ENCODE measurements around the gene GSDMA.
"Not testable (repeated sequence)": the region's sequence is repeated elsewhere in the genome, so short reads cannot be mapped to it uniquely, and the experiment has no call there.

The GSDMA gene

DNA sequence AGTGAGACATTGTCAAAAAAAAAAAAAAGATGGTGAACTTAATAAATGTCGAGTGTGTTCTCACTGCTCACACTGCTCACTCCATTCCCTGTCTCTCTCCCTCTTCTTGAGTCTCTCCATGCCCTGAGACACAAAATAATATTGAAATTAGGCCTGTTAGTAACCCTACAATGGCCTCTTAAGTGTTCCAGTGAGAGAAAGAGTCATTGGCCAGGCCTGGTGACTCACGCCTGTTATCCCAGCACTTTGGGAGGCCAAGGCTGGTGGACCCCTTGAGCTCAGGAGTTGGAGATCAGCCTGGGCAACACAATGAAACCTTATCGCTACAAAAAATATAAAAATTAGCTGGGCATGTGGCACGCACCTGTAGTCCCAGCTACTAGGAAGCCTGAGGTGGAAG is 36.3 kb downstream of the GSDMA start:
- no peak for DNase-seq

DNA sequence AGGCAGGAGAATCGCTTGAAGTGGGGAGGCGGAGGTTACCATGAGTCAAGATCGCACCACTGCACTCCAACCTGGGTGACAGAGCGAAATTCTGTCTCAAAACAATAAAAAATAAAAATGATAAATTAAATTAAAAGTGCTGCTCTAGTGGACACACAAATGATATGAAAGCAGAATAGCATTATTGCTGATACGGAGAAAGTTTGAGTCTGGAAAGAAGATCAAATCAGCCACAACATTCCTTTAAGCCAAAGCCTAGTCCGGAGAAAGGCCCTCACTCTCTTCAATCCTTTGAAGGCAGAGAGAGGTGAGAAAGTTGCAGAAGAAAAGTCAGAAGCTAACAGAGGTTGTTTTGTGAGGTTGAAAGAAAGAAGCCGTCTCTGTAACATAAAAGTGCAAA is 37.4 kb downstream of the GSDMA start:
- no peak for DNase-seq

DNA sequence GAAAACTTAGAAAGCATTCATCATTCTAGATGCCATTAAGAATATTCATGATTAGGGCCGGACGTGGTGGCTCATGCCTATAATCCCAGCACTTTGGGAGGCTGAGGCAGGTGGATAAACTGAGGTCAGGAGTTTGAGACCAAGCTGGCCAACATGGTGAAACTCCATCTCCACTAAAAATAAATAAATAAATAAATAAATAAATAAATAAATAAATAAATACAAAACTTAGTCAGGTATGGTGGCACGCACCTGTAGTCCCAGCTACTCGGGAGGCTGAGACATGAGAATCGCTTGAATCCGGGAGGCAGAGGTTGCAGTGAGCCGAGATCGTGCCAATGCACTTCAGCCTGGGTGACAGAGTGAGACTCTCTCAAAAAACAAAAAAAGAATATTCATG is 38.5 kb downstream of the GSDMA start:
- DNase-seq: not testable (repeated sequence)

DNA sequence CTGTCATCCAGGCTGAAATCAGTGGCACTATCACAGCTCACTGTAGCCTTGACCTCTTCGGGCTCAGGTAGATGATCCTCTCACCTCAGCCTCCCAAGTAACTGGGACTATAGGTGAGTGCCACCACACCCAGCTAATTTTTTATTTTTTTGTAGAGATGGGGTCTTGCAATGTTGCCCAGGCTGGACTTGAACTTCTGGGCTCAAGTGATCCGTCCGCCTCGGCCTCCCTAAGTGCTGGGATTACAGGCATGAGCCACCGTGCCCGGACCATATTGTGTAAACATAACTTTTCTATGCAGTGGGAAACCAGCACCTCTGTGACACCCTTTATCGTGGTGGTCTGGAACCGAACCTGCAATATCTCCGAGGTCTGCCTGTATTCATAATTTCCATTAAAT is 41.3 kb downstream of the GSDMA start:
- DNase-seq: no peak

DNA sequence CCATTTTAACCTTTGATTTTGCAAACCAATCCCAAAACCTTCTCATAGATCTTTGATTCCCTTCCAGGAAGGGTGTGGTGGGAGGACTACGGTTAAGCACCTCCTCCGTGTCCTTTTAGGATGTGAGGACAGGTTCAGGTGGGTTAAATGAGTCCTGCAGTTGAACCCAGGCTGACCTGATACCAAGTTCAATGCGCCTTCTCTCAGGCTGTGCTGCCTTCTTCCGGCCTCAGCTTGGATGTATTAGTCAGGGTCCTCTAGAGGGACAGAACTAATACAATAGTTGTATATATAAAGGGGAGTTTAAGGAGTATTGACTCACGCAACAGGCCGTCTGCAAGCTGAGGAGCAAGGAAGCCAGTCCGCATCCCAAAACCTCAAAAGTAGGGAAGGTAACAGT is 41.9 kb downstream of the GSDMA start:
- DNase-seq: no peak

DNA sequence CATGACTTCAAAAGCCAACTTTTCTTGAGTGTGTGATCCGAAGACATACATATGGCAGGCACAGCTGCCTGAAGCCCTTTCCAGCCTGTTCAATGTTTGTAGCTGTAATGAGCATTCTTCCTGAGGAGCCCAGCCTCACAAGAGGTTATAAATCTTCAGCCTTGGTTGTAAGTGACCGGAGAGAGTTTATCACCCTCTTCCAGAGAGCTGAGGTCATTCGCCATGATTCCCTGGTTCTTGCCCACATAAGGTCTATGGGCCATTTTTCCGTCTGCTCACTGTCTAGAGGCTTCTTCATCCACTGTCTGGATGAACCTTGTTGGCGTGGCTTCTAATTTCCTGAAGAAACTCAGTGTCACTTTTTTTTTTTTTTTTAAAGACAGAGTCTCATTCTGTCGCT is 42.7 kb downstream of the GSDMA start:
- DNase-seq: no peak

DNA sequence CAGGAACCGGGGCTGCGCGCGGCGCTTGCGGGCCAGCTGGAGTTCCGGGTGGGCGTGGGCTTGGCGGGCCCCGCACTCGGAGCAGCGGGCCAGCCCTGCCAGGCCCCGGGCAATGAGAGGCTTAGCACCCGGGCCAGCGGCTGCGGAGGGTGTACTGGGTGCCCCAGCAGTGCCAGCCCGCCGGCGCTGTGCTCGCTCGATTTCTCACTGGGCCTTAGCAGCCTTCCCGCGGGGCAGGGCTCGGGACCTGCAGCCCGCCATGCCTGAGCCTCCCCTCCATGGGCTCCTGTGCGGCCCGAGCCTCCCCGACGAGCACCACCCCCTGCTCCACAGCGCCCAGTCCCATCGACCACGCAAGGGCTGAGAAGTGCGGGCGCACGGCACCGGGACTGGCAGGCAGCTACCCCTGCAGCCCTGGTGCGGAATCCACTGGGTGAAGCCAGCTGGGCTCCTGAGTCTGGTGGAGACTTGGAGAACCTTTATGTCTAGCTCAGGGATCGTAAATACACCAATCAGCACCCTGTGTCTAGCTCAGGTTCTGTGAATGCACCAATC is 48.2 kb downstream of the GSDMA start:
- DNase-seq: not testable (repeated sequence)

DNA sequence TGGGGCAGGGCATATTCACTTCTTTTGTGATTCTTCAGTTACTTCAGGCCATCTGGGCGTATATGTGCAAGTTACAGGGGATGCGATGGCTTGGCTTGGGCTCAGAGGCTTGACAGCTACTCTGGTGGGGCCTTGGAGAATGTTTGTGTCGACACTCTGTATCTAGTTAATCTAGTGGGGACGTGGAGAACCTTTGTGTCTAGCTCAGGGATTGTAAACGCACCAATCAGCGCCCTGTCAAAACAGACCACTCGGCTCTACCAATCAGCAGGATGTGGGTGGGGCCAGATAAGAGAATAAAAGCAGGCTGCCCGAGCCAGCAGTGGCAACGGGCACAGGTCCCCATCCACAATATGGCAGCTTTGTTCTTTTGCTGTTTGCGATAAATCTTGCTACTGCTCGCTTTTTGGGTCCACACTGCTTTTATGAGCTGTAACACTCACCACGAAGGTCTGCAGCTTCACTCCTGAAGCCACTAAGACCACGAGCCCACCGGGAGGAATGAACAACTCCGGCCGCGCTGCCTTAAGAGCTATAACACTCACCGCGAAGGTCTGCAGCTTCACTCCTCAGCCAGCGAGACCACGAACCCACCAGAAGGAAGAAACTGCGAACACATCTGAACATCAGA is 49.3 kb downstream of the GSDMA start:
- DNase-seq: not testable (repeated sequence)

DNA sequence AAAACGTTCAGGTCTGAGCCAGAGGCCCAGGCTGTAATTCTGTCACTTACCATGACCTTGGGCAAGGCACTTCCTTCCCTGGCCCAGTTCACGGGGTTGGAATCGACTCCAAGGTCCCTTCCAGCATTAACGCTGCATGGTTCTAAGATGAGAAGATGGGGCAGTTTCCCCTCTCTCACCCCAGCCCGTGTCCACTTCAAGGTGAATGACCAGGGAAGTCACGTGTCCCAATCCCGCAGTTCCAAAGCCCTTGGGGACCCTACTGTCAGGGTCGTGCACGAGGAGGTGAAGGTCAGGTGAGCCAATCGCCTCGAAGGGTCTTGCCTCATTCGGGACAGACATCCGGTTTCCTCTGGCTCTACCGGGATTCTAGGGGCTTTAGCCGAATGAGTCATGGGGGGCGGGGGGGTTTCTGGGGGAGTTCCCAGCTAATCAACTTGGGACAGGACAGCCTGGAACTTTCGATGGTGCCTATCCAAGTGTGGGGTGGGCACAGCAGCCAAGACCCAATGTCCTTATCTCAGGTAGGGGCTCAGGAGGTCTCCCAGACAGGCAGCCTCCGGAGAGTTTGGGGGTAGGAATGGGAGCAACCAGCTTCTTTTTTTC is 51.7 kb downstream of the GSDMA start:
- DNase-seq: no peak

DNA sequence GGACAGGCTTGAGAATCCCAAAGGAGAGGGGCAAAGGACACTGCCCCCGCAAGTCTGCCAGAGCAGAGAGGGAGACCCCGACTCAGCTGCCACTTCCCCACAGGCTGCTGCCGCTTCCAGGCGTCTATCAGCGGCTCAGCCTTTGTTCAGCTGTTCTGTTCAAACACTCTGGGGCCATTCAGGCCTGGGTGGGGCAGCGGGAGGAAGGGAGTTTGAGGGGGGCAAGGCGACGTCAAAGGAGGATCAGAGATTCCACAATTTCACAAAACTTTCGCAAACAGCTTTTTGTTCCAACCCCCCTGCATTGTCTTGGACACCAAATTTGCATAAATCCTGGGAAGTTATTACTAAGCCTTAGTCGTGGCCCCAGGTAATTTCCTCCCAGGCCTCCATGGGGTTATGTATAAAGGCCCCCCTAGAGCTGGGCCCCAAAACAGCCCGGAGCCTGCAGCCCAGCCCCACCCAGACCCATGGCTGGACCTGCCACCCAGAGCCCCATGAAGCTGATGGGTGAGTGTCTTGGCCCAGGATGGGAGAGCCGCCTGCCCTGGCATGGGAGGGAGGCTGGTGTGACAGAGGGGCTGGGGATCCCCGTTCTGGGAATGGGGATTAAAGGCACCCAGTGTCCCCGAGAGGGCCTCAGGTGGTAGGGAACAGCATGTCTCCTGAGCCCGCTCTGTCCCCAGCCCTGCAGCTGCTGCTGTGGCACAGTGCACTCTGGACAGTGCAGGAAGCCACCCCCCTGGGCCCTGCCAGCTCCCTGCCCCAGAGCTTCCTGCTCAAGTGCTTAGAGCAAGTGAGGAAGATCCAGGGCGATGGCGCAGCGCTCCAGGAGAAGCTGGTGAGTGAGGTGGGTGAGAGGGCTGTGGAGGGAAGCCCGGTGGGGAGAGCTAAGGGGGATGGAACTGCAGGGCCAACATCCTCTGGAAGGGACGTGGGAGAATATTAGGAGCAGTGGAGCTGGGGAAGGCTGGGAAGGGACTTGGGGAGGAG is 52.5 kb downstream of the GSDMA start, which contains the start of gene CSF3:
CSF3 (plus strand) TSS at position 436 of the 993 bp plus-strand sequence; CDS start at position 471, 35 bp downstream.
- no peak for DNase-seq

DNA sequence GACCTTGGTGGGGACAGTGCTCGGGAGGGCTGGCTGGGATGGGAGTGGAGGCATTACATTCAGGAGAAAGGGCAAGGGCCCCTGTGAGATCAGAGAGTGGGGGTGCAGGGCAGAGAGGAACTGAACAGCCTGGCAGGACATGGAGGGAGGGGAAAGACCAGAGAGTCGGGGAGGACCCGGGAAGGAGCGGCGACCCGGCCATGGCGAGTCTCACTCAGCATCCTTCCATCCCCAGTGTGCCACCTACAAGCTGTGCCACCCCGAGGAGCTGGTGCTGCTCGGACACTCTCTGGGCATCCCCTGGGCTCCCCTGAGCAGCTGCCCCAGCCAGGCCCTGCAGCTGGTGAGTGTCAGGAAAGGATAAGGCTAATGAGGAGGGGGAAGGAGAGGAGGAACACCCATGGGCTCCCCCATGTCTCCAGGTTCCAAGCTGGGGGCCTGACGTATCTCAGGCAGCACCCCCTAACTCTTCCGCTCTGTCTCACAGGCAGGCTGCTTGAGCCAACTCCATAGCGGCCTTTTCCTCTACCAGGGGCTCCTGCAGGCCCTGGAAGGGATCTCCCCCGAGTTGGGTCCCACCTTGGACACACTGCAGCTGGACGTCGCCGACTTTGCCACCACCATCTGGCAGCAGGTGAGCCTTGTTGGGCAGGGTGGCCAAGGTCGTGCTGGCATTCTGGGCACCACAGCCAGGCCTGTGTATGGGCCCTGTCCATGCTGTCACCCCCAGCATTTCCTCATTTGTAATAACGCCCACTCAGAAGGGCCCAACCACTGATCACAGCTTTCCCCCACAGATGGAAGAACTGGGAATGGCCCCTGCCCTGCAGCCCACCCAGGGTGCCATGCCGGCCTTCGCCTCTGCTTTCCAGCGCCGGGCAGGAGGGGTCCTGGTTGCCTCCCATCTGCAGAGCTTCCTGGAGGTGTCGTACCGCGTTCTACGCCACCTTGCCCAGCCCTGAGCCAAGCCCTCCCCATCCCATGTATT is 53.5 kb downstream of the GSDMA start:
- DNase-seq: no peak

DNA sequence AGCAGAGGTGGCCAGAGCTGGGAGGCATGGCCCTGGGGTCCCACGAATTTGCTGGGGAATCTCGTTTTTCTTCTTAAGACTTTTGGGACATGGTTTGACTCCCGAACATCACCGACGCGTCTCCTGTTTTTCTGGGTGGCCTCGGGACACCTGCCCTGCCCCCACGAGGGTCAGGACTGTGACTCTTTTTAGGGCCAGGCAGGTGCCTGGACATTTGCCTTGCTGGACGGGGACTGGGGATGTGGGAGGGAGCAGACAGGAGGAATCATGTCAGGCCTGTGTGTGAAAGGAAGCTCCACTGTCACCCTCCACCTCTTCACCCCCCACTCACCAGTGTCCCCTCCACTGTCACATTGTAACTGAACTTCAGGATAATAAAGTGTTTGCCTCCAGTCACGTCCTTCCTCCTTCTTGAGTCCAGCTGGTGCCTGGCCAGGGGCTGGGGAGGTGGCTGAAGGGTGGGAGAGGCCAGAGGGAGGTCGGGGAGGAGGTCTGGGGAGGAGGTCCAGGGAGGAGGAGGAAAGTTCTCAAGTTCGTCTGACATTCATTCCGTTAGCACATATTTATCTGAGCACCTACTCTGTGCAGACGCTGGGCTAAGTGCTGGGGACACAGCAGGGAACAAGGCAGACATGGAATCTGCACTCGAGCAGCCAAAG is 54.7 kb downstream of the GSDMA start:
- no peak for DNase-seq

DNA sequence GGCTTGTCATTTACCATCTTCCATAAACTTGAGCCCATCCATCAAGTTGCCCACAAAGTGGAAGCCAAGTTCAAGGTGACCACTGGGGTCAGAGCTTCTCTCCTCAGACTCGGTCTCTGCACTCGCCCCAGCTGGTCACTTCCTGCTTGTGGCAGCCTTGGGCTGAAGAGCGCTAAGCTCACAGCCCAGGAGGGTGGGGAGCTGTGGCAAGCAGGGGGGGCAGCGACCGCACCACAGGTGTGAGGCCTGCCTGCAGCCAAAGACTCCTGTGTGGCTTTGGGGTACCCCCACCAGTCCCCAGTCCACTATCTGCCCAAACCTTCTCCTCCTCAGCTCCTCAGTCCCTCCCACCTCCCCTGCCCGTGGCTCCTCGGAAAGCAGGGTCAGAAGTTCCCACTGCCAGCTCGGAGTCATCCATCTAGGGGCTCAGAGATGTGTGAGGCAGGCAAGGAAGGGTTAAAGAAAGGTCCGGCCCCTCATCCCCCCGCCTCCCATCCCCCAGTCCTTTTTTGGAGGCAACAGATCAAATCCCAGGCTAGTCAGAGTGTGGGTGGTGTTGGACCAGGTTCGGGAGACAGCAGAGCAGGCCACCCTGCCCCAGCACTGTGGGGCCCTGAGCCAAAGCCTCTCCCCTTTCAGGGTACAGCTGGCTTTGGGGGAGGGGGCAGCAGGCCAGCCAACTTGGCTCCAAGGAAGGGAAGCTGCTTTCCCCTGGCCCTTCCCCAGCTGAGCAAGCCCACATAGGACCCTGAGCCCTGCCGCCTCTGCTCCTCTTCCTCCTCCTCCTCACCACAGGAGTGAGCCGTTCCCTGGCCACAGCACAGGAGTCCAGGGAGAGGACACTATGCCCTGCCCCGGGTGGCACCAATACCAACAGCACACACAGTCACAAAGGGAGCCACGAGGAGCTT is 55.7 kb downstream of the GSDMA start:
- DNase-seq: no peak

DNA sequence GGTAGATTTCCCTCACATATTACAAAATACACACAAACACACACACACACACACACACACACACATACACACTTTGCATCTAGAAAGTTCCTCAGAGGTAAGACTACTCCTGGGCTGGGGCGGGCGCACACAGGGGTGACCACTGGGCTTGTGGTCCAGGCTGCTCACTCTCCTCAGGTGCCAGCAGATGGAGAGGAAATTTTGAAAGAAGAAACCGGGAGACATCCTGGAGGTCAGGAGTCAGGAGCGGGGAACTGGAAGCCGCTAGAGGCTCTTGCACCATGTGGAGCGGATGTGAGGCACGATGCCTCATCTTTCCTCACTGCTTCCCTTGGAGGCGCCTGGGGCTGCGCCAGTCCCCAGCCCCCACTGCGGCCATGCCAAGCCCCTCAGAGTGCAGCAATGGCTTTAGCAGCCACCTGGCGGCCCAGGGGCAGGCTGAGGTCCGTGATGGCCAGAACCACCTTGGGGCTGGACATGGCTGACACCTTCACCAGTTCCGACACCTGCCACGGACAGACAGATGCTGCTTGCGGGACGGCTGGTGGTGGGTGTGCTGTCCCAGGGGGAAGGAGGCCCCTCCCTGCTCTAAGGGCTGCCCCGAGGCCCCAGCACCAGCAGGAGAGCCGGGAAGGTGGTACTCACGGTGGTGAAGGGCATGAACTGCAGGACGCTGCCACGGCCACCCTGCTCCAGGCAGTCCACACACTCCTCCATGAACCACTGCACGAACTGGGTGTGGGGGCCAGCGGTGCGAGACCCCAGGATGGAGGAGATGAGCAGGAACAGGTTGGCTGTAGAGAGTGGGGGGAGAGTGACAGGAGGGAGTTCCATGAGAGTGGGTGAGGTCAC is 56.6 kb downstream of the GSDMA start:
- DNase-seq: no peak

DNA sequence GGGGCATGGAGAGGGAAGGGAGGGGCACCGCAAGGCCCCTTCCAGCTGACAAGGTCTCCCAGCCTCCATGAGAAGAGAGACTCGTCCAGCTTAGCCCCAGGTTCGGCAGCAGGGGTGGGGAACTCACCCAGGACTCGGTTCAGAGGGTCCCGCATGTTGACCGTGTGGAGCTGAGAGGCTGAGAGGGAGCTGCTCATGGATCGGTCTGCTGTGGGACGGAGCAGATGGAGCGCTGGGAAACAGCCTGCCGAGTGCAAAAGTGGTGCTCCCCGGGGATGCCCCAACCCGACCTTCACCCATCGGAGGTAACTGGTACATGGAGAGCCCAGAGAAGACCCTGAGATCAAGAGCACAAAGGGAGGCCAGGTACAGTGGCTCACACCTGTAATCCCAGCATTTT is 57.3 kb downstream of the GSDMA start:
- DNase-seq: no peak

DNA sequence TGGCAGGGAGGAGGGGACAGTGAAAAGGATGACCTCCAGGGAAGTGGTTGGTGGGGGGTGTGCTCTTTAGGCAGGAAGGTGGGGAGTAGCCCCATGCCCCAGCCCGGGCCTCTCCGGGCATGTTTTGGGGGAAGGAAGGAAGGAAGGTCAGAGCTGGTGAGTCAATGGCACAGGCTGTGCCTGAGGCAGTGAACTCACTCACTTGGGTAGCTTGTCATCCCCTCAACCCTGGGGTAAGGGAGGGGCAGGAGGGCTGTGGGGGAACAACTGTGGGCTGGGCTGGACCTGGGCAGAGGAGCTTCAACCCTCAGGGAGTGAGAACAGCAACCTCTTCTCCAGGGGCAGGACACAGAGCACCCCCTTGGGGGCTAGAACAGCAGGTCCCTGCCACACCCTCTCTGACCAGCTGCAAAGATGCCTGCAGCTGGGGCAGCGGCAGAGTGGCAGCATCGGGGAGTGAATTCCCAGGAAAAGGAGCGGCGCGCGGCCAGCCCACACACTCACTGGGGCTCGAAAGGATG is 58.7 kb downstream of the GSDMA start:
- DNase-seq: no peak

DNA sequence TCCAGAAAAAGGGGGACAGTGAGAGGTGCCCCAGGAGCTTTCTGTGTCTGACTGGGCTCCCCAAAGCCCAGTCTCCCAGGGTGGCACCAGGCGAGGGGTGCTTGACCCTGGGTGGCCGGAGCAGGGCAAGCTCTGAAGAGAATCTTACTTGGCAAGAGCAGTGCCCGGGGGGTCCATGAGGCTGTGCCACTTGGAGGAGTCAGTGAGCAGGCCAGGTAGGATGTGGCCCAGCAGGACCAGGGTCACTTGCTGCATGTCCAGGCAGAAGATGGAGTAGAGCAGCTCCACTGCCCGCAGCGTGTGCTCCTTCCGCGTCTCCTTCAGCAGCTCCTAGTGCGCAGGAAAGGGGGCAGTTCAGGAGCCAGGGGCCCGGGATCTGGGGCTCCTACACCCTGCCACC is 59.7 kb downstream of the GSDMA start:
- no peak for DNase-seq

DNA sequence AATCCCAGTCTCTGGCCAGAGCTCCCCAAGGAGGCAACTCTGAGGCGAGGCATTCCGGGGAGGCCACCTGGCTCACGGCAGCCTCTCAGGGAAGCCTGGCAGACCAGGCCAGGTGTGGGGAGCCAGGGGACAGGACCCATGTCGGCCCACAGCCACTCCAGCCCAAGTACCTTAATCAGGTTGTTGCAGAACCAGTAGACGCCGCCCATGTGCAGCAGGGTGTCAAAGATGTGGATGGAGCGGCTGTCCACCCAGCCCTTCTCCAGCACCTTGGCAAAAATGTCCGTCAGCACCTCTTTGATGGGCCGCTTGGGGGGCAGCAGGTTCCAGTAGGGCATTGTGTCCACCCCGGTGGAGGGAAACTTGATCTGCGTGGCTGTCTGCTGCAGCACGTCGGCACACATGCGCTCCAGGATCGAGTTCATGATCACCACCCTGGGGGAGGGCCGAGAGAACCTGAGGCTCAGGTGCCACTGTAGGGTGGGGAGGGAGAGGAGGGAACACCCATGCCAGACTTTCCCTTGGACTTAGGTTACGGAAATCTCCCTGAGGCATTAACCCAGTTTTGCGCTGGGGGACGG is 60.2 kb downstream of the GSDMA start:
- no peak for DNase-seq
